ENCODE results near the gene GPR155. TPM values are rescaled to one million over a fixed set of nuclear protein-coding genes. Genes with fewer than 3 reads are reported as not detected.

GPR155 gene
- total and polyA plus RNA-seq, 2 donors (not counting 1 experiment from before 2014, with no cell fraction given), result 4.2 to 17.6 TPM

DNA sequence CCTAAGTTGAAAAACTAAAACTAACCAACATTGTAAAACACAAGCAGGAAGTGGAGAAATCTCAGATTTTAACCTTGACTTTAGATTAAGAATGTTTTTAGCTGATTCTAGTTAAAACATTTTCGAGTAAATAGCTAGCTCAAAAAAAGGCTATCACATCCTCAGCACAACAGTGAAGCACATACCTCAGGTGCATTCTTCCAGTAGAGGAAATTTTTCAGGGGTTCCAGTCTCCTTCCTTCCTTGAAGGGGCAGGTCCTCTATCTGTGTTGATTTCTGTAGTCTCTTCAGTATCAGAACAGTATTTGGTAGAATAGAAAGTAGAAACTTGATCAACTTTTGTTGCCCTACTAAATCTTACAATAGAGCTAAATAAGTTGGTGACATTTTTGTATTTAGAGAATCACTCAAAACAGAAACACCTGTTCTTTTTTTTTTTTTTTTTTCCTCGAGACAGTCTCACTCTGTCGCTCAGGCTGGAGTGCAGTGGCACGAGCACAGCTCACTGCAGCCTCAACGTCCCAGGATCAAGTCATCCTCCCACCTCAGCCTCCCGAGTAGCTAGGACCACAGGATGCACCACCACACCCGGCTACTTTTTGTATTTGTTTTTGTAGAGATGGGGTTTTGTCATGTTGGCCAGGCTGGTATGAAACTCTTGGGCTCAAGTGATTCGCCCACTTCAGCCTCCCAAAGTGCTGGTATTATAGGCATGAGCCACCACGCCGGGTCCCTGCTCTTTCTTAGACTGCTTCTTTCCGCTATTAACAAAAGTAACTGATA, 6.9 kb upstream of the GPR155 start:
- H3K4me3 ChIP-seq (ENCODE audit: control extremely low read depth in 1 of 5, extremely low read depth in 1 of 5, insufficient read depth in 1 of 5, low read depth in 2 of 5, low read length in 4 of 5), result peak overlapping the region in 4 of 5 experiments; percentile 34 to 50 (median 42)
- H4K20me1 ChIP-seq (ENCODE audit: control insufficient read depth, insufficient read depth, low read length, poor library complexity, severe bottlenecking), result no peaks in the 10 kb centered on the region
- ChIA-PET POLR2A (interaction anchor here (0.7 to 1.3 kb wide), 5 partner anchors 10 to 100 kb away, joined by 3 to 10 read pairs (median 5); no protein-coding TSS in a partner anchor), CTCF (interaction anchor here (0.7 to 3.4 kb wide), 10 partner anchors 10 to 190 kb away, joined by 3 to 31 read pairs (median 3); partner anchors contain the start of gene WIPF1)
- H2AFZ ChIP-seq (ENCODE audit: insufficient read depth, low read depth, low read length, poor library complexity, severe bottlenecking), result peak overlapping the region; percentile 60
- H3K27ac ChIP-seq (ENCODE audit: low read length in 2 of 2), result peak overlapping the region; percentile 82 to 94
- WGBS (ENCODE audit: insufficient coverage), result no CpG with 5 or more reads among the region's 11 CpGs
- DNase-seq, result no peak
- H3K4me2 ChIP-seq (replicated peaks; ENCODE audit: low read depth, low read length, poor library complexity, severe bottlenecking), result peak overlapping the region; percentile 77
- H3K27me3 ChIP-seq (replicated peaks in 1 of 4; ENCODE audit: control extremely low read depth in 1 of 4, control insufficient read depth in 3 of 4, insufficient read depth in 4 of 4, low read length in 3 of 4), result no peaks in the 10 kb centered on the region
- H3K27me3 Mint-ChIP-seq, result no peaks in the 10 kb centered on the region
- no peaks in the 10 kb centered on the region for H3K36me3 ChIP-seq (replicated peaks in 1 of 2; ENCODE audit: control extremely low read depth in 1 of 2, control insufficient read depth in 1 of 2, extremely low read depth in 1 of 2, insufficient read depth in 2 of 2, low read length in 1 of 2)
- no peaks in the 10 kb centered on the region for H3K79me2 ChIP-seq (ENCODE audit: control insufficient read depth, insufficient read depth, low read length)
- H3K4me3 Mint-ChIP-seq, result peak overlapping the region; percentile 84
- TF ChIP-seq, protein P1, sequence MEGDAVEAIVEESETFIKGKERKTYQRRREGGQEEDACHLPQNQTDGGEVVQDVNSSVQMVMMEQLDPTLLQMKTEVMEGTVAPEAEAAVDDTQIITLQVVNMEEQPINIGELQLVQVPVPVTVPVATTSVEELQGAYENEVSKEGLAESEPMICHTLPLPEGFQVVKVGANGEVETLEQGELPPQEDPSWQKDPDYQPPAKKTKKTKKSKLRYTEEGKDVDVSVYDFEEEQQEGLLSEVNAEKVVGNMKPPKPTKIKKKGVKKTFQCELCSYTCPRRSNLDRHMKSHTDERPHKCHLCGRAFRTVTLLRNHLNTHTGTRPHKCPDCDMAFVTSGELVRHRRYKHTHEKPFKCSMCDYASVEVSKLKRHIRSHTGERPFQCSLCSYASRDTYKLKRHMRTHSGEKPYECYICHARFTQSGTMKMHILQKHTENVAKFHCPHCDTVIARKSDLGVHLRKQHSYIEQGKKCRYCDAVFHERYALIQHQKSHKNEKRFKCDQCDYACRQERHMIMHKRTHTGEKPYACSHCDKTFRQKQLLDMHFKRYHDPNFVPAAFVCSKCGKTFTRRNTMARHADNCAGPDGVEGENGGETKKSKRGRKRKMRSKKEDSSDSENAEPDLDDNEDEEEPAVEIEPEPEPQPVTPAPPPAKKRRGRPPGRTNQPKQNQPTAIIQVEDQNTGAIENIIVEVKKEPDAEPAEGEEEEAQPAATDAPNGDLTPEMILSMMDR (IDR thresholded peaks at IDR 0.05), result no peak
- no peak for TF ChIP-seq EZH2 (IDR thresholded peaks at IDR 0.05; ENCODE audit: borderline replicate concordance, insufficient read depth, low read depth, low read length, poor library complexity, severe bottlenecking)
- no peaks in the 10 kb centered on the region for H3K9me3 Mint-ChIP-seq (ENCODE audit: insufficient read depth)
- intact Hi-C loops (cut with micrococcal nuclease), result loop anchor here (2.0 to 10.0 kb wide), 3 partner anchors 29 to 249 kb away; partner anchors contain the start of gene OLA1
- no peaks in the 10 kb centered on the region for H3K9me3 ChIP-seq (ENCODE audit: control extremely low read depth in 1 of 3, control insufficient read depth in 2 of 3, insufficient read depth in 1 of 3, low read length in 2 of 3)
- peak overlapping the region; percentile 57 for H3K9ac ChIP-seq (ENCODE audit: low read length)
- peak overlapping the region; percentile 94 for H3K27ac Mint-ChIP-seq
- H3K4me1 ChIP-seq (ENCODE audit: control insufficient read depth in 2 of 2, insufficient read depth in 2 of 2, low read length in 2 of 2), result peaks cover 30 to 32% of the 10 kb centered on the region in 2 donors
- ATAC-seq (ENCODE audit: low read depth), result peak; percentile 29
- peaks cover 46% of the 10 kb centered on the region for H3K4me1 Mint-ChIP-seq

Data from B cell (primary cell).